K562 (cell line): ENCODE measurements around the gene LZTS3. TPM values are rescaled to one million over a fixed set of nuclear protein-coding genes. Genes with fewer than 3 reads are reported as not detected.

ENCODE experiments used
- BACH1 ChIP-seq: fragments of 200-800 bp; sonication (Bioruptor generic); IDR thresholded peaks from 2 replicates; pipeline ENCODE4 v1.6.1; 2016; ENCODE audit warnings: missing genetic modification characterization, missing compliant biosample characterization
- C11orf30 ChIP-seq: fragments of 450-650 bp; IDR thresholded peaks from 2 replicates; pipeline ENCODE4 v1.6.1; 2016; ENCODE audit warnings: low read depth, mild to moderate bottlenecking
- CHD7 ChIP-seq: fragments of 200-600 bp; sonication (generic); IDR thresholded peaks from one replicate; pipeline ENCODE4 v1.6.1; 2012; ENCODE audit warnings: mild to moderate bottlenecking, low read depth, low read length, inconsistent platforms
- CREM ChIP-seq: IDR thresholded peaks from 2 replicates; pipeline ENCODE4 v1.6.1; 2014; ENCODE audit warnings: antibody characterized with exemption, low read depth
- ELF2 ChIP-seq: fragments of 250-450 bp; sonication (Bioruptor Pico); IDR thresholded peaks from 2 replicates; pipeline ENCODE4 v1.5.0; 2021; ENCODE audit warnings: mild to moderate bottlenecking
- FOXK1 ChIP-seq: sonication (generic); formaldehyde crosslinking; IDR thresholded peaks from 2 replicates; pipeline ENCODE4 v1.8.0; 2022; ENCODE audit warnings: missing genetic modification reagents, mild to moderate bottlenecking, borderline replicate concordance
- GABPB1 ChIP-seq: sonication (generic); formaldehyde crosslinking; IDR thresholded peaks from 2 replicates; pipeline ENCODE4 v1.8.0; 2022; ENCODE audit warnings: mild to moderate bottlenecking, missing genetic modification reagents
- HNRNPLL ChIP-seq: fragments of 200-400 bp; formaldehyde crosslinking; IDR thresholded peaks from 2 replicates; pipeline ENCODE4 v1.6.1; 2017; ENCODE audit warnings: low read length, low read depth, mild to moderate bottlenecking; ENCODE audit not compliant: poor library complexity, severe bottlenecking
- MECOM ChIP-seq: fragments of 250-450 bp; sonication (Bioruptor Pico); IDR thresholded peaks from 2 replicates; pipeline ENCODE4 v1.8.0; 2022; ENCODE audit warnings: inconsistent platforms
- MTF1 ChIP-seq: fragments of 250-450 bp; sonication (Bioruptor Pico); IDR thresholded peaks from 2 replicates; pipeline ENCODE4 v1.9.0; 2021; ENCODE audit warnings: moderate library complexity, mild to moderate bottlenecking, inconsistent platforms, borderline replicate concordance
- MYC ChIP-seq, 2 experiments: fragments of 250-450 bp in 1 of 2; sonication (Bioruptor Pico) in 1 of 2; IDR thresholded peaks; 2 replicates each; pipeline versions ENCODE4 v1.5.1 to v1.6.1; 2012 to 2021; ENCODE audit warnings: low read depth in 2 of 2, borderline replicate concordance in 1 of 2, improper control_type of control experiment in 1 of 2, low read length in 1 of 2, mild to moderate bottlenecking in 1 of 2, moderate library complexity in 1 of 2
- PCBP1 ChIP-seq: fragments of 200-400 bp; formaldehyde crosslinking; IDR thresholded peaks from 2 replicates; pipeline ENCODE4 v1.6.1; 2018; ENCODE audit warnings: mild to moderate bottlenecking, low read depth, low read length; ENCODE audit not compliant: poor library complexity, severe bottlenecking
- WHSC1 ChIP-seq: IDR thresholded peaks from one replicate; pipeline ENCODE4 v1.6.1; 2012; ENCODE audit warnings: low read length, control low read depth, inconsistent platforms
- ZNF347 ChIP-seq: fragments of 450-650 bp; formaldehyde crosslinking; IDR thresholded peaks from 2 replicates; pipeline ENCODE4 v1.4.0; 2020; ENCODE audit warnings: low read depth, mild to moderate bottlenecking, moderate library complexity
- ZNF354B ChIP-seq: fragments of 250-450 bp; sonication (Bioruptor Pico); IDR thresholded peaks from 2 replicates; pipeline ENCODE4 v1.4.0; 2020
- ZNF449 ChIP-seq: fragments of 250-450 bp; sonication (Bioruptor Pico); IDR thresholded peaks from 2 replicates; pipeline ENCODE4 v1.8.0; 2022; ENCODE audit warnings: moderate library complexity, mild to moderate bottlenecking, inconsistent platforms
- polyA plus RNA-seq, 8 experiments: library from polyadenylated mRNA; depleted of rRNA in 4 of 8; stranded (reverse) in 5 of 8; unstranded in 3 of 8; fragments of >200 nt; fragmentation: Nextera tagmentation in 2 of 8; fragmentation: Illumina TruSeq in 1 of 8; extraction: Ambion mirVana in 2 of 8; extraction: Trizol in 1 of 8; gene quantifications; 2 replicates each; pipeline versions ENCODE4 v1.2.1 to v1.2.3, GENCODE V29; 2011 to 2014; ENCODE audit warnings: inconsistent platforms in 1 of 8, missing spikeins in 1 of 8
- total RNA-seq, 7 experiments: library from RNA; depleted of rRNA in 6 of 7; stranded (reverse); fragments of >200 nt in 6 of 7; fragmentation: Illumina TruSeq in 2 of 7; extraction: Trizol in 2 of 7; gene quantifications; 2 replicates each; pipeline versions ENCODE4 v1.2.1 to v1.2.3, GENCODE V29; 2011 to 2021; ENCODE audit warnings: low replicate concordance in 1 of 7

Gene LZTS3
- total and polyA plus RNA-seq, 9 of the 15 experiments (the other 6 are each of a cell fraction or from before 2014, with no cell fraction given), result 0.07 to 2.9 (median 2.0) TPM

- no peak for TF ChIP-seq MECOM
- peak; percentile 91 for TF ChIP-seq MYC (IDR thresholded peaks at IDR 0.05; ENCODE audit: low read depth, low read length)
- 0 out of 2 replicates have a peak, but pooled peaks have one; percentile 82 for TF ChIP-seq MYC (CRISPR knock-in tag; IDR thresholded peaks at IDR 0.05; ENCODE audit: borderline replicate concordance, low read depth)
- no peak for TF ChIP-seq ZNF354B (CRISPR knock-in tag)
- no peak for TF ChIP-seq PCBP1
- TF ChIP-seq ZNF449 (CRISPR knock-in tag), result no peak
- peak; percentile 81 for TF ChIP-seq GABPB1
- TF ChIP-seq WHSC1, result no peak
- TF ChIP-seq BACH1 (tag), result no peak
- TF ChIP-seq ZNF347, result no peak
- TF ChIP-seq CHD7, result no peak
- peak; percentile 49; the same call in 1 of the 2 replicates for TF ChIP-seq ELF2
- no peak for TF ChIP-seq CREM
- TF ChIP-seq C11orf30, result peak; percentile 69
- TF ChIP-seq HNRNPLL, result no peak
- no peak for TF ChIP-seq FOXK1 (CRISPR knock-in tag)
- no peak for TF ChIP-seq MTF1 (CRISPR knock-in tag)
Measured at GRCh38 chr20:3209257-3209945, 36.1 kb upstream of the LZTS3 start, which contains the start of gene ITPA (continued).
